Fibroblast of lung (primary cell): ENCODE data around the gene ADORA1.

Experiments used
- CTCF ChIP-seq, 2 donors: IDR thresholded peaks in 1 of 2; conservative IDR thresholded peaks in 1 of 2; 1 replicate in 1 of 2; 2 replicates in 1 of 2; pipeline ENCODE4 v1.5.1; 2011 to 2012; ENCODE audit warnings: low read length in 2 of 2, control low read depth in 1 of 2, inconsistent platforms in 1 of 2, low read depth in 1 of 2, mild to moderate bottlenecking in 1 of 2
- EZH2 ChIP-seq: IDR thresholded peaks from 2 replicates; pipeline ENCODE4 v1.5.1; 2012; ENCODE audit warnings: low read length, control low read depth, mild to moderate bottlenecking; ENCODE audit errors: missing control alignments

- TF ChIP-seq CTCF (conservative IDR thresholded peaks at IDR 0.05 in 1 of 2, IDR thresholded peaks at IDR 0.05 in 1 of 2; ENCODE audit: low read depth in 1 of 2, low read length in 2 of 2) (no peak), EZH2 (no peak)
Measured at GRCh38 chr1:203156280-203156679, 28.8 kb downstream of the ADORA1 start.
